Measurements from ENCODE around the gene FAM193A. TPM values are rescaled to one million over a fixed set of nuclear protein-coding genes. Genes with fewer than 3 reads are reported as not detected.
"Not testable (repeated sequence)": the region's sequence is repeated elsewhere in the genome, so short reads cannot be mapped to it uniquely, and the experiment has no call there.

FAM193A gene
- polyA plus RNA-seq, 1 donor (not counting 4 experiments of a cell fraction or from before 2014, with no cell fraction given) = 3.6 TPM

DNA sequence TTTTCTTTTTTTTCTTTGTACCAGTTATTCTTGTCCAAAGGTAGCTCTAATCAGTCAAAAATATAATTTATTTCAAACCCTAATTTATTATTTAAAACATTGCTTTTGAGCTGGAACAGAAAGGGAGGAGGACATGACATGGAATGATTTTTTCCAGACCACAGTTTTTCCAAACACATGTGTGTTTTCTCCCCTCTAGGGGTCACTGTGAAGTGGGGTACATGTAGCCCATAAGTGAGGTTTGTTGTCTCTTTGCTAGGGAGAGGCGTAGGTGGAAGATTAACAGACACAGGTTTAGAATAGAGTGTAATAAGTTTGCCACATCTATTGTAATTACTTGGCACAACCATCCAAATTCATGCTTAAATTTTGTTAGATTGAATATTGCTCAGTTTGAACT, 136.7 kb downstream of the FAM193A start:
- Histone ChIP-seq H3K4me3 (ENCODE audit: control insufficient read depth in 2 of 3, extremely low read depth in 1 of 3, insufficient read depth in 2 of 3, low read depth in 1 of 3, low read length in 3 of 3) (no peak overlapping the region), H3K36me3 (ENCODE audit: control insufficient read depth in 2 of 2, extremely low read depth in 1 of 2, insufficient read depth in 2 of 2, low read length in 2 of 2) (peaks cover 18 to 31% of the 10 kb centered on the region in 2 experiments), H3K27ac (ENCODE audit: control insufficient read depth, insufficient read depth, low read length) (no peak overlapping the region), H4K20me1 (ENCODE audit: control insufficient read depth, extremely low read depth, insufficient read depth, low read length) (no peaks in the 10 kb centered on the region), H3K4me2 (ENCODE audit: control insufficient read depth, extremely low read depth, insufficient read depth, low read depth, low read length) (no peak overlapping the region), H3K79me2 (ENCODE audit: control insufficient read depth, insufficient read depth, low read length) (peaks cover 5% of the 10 kb centered on the region), H3K27me3 (ENCODE audit: control insufficient read depth, extremely low read depth, insufficient read depth, low read length) (no peaks in the 10 kb centered on the region), H3K9me3 (ENCODE audit: control insufficient read depth, low read depth, low read length) (no peaks in the 10 kb centered on the region), H3K9ac (ENCODE audit: control insufficient read depth, extremely low read depth, insufficient read depth, low read length) (no peak overlapping the region), H2AFZ (ENCODE audit: control insufficient read depth, low read length) (no peak overlapping the region), H3K9me1 (ENCODE audit: control insufficient read depth, extremely low read depth, insufficient read depth, low read length) (no peaks in the 10 kb centered on the region), H3K4me1 (ENCODE audit: control insufficient read depth, extremely low read depth, insufficient read depth, low read length) (no peaks in the 10 kb centered on the region)
- FAIRE-seq (no peak), DNase-seq (ENCODE audit: low read depth, low spot score) (no peak)
- TF ChIP-seq, protein P1, sequence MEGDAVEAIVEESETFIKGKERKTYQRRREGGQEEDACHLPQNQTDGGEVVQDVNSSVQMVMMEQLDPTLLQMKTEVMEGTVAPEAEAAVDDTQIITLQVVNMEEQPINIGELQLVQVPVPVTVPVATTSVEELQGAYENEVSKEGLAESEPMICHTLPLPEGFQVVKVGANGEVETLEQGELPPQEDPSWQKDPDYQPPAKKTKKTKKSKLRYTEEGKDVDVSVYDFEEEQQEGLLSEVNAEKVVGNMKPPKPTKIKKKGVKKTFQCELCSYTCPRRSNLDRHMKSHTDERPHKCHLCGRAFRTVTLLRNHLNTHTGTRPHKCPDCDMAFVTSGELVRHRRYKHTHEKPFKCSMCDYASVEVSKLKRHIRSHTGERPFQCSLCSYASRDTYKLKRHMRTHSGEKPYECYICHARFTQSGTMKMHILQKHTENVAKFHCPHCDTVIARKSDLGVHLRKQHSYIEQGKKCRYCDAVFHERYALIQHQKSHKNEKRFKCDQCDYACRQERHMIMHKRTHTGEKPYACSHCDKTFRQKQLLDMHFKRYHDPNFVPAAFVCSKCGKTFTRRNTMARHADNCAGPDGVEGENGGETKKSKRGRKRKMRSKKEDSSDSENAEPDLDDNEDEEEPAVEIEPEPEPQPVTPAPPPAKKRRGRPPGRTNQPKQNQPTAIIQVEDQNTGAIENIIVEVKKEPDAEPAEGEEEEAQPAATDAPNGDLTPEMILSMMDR (optimal IDR thresholded peaks at IDR 0.05 in 1 of 3, IDR thresholded peaks at IDR 0.05 in 1 of 3, conservative IDR thresholded peaks at IDR 0.05 in 1 of 3; ENCODE audit: extremely low read depth in 1 of 3, insufficient read depth in 2 of 3, low read length in 3 of 3) = peak in 2 of 3 experiments; percentile 29 to 31
- TF ChIP-seq EZH2 (IDR thresholded peaks at IDR 0.05; ENCODE audit: low read length) = no peak
- dilution Hi-C loops (cut with MboI; ENCODE audit: extremely low pct_ligation_motif_present, low sequenced_read_pairs) = no loop called here

DNA sequence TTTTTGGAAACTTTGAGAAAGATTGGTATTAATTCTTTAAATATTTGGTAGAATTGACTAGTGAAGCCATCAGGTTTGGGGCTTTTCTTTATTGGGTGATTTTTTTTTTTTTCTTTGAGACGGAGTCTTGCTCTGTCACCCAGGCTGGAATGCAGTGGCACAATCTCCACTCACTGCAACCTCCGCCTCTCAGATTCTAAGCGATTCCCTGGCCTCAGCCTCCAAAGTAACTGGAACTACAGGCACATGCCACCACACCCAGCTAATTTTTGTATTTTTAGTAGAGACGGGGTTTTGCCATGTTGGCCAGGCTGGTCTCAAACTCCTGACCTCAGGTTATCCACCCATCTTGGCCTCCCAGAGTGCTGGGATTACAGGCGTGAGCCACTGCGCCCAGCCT, 143.3 kb downstream of the FAM193A start:
- H3K4me2 ChIP-seq (ENCODE audit: control insufficient read depth, extremely low read depth, insufficient read depth, low read depth, low read length); H4K20me1 ChIP-seq (ENCODE audit: control insufficient read depth, extremely low read depth, insufficient read depth, low read length); FAIRE-seq; H3K27me3 ChIP-seq (ENCODE audit: control insufficient read depth, extremely low read depth, insufficient read depth, low read length); H3K27ac ChIP-seq (ENCODE audit: control insufficient read depth, insufficient read depth, low read length); H3K36me3 ChIP-seq (ENCODE audit: control insufficient read depth in 2 of 2, extremely low read depth in 1 of 2, insufficient read depth in 2 of 2, low read length in 2 of 2); H3K9me1 ChIP-seq (ENCODE audit: control insufficient read depth, extremely low read depth, insufficient read depth, low read length); H3K9ac ChIP-seq (ENCODE audit: control insufficient read depth, extremely low read depth, insufficient read depth, low read length); H3K4me3 ChIP-seq (ENCODE audit: control insufficient read depth in 2 of 3, extremely low read depth in 1 of 3, insufficient read depth in 2 of 3, low read depth in 1 of 3, low read length in 3 of 3); dilution Hi-C loops (cut with MboI; ENCODE audit: extremely low pct_ligation_motif_present, low sequenced_read_pairs); H3K79me2 ChIP-seq (ENCODE audit: control insufficient read depth, insufficient read depth, low read length); H3K9me3 ChIP-seq (ENCODE audit: control insufficient read depth, low read depth, low read length); H2AFZ ChIP-seq (ENCODE audit: control insufficient read depth, low read length); DNase-seq (ENCODE audit: low read depth, low spot score); H3K4me1 ChIP-seq (ENCODE audit: control insufficient read depth, extremely low read depth, insufficient read depth, low read length): not testable (repeated sequence)

DNA sequence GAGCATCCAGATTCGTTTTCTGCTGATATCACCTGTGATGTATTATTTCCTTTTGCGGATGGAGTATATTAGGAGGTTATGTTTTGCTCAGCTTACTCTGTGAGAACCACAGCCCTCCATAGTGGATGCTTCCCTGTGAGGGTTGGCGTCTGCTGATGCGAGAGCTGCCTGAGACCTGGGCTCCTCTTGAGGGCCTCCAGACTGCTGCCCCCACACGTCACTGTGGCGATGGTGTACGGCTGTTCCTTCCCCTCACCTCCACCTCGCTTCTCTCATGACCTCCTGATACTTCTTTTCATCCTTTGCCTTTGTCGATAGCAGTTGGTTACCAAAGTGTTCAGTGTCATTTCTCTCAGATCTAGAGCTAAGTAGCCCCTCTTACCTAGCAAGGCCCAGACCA, 148.0 kb downstream of the FAM193A start:
- TF ChIP-seq, protein P1 (optimal IDR thresholded peaks at IDR 0.05 in 1 of 3, IDR thresholded peaks at IDR 0.05 in 1 of 3, conservative IDR thresholded peaks at IDR 0.05 in 1 of 3; ENCODE audit: extremely low read depth in 1 of 3, insufficient read depth in 2 of 3, low read length in 3 of 3) = no peak
- no peak for TF ChIP-seq EZH2 (IDR thresholded peaks at IDR 0.05; ENCODE audit: low read length)
- Histone ChIP-seq H3K4me2 (ENCODE audit: control insufficient read depth, extremely low read depth, insufficient read depth, low read depth, low read length) (no peak overlapping the region), H4K20me1 (ENCODE audit: control insufficient read depth, extremely low read depth, insufficient read depth, low read length) (peaks cover 2% of the 10 kb centered on the region), H2AFZ (ENCODE audit: control insufficient read depth, low read length) (no peak overlapping the region), H3K9ac (ENCODE audit: control insufficient read depth, extremely low read depth, insufficient read depth, low read length) (no peak overlapping the region), H3K4me3 (ENCODE audit: control insufficient read depth in 2 of 3, extremely low read depth in 1 of 3, insufficient read depth in 2 of 3, low read depth in 1 of 3, low read length in 3 of 3) (no peak overlapping the region), H3K9me3 (ENCODE audit: control insufficient read depth, low read depth, low read length) (no peaks in the 10 kb centered on the region), H3K9me1 (ENCODE audit: control insufficient read depth, extremely low read depth, insufficient read depth, low read length) (no peaks in the 10 kb centered on the region), H3K27me3 (ENCODE audit: control insufficient read depth, extremely low read depth, insufficient read depth, low read length) (no peaks in the 10 kb centered on the region), H3K4me1 (ENCODE audit: control insufficient read depth, extremely low read depth, insufficient read depth, low read length) (no peaks in the 10 kb centered on the region), H3K79me2 (ENCODE audit: control insufficient read depth, insufficient read depth, low read length) (no peaks in the 10 kb centered on the region), H3K36me3 (ENCODE audit: control insufficient read depth in 2 of 2, extremely low read depth in 1 of 2, insufficient read depth in 2 of 2, low read length in 2 of 2) (peaks cover 20 to 24% of the 10 kb centered on the region in 2 experiments), H3K27ac (ENCODE audit: control insufficient read depth, insufficient read depth, low read length) (no peak overlapping the region)
- DNase-seq (ENCODE audit: low read depth, low spot score) = no peak
- dilution Hi-C loops (cut with MboI; ENCODE audit: extremely low pct_ligation_motif_present, low sequenced_read_pairs) = no loop called here
- FAIRE-seq = no peak
